ENCODE measurements around the gene LRIT1. TPM values are rescaled to one million over a fixed set of nuclear protein-coding genes. Genes with fewer than 3 reads are reported as not detected.

LRIT1 gene
- total and polyA plus RNA-seq, 3 donors from 2014 or later, result 4.0 to 12.8 (median 6.6) TPM

GRCh38 chr10:84202349-84202748 is 39.0 kb downstream of the LRIT1 start:
- H3K4me1 ChIP-seq, result no peaks in the 10 kb centered on the region
- intact Hi-C loops (cut with DNase I; ENCODE audit: low total_unique reads), result no loop called here
- H3K27me3 ChIP-seq, result no peaks in the 10 kb centered on the region
- no peak overlapping the region for H3K27ac ChIP-seq
- WGBS, 2 donors, result 91% methylated on average over 5 of the region's 5 CpGs
- no peaks in the 10 kb centered on the region for H3K9me3 ChIP-seq
- no peaks in the 10 kb centered on the region for H3K36me3 ChIP-seq (ENCODE audit: low read depth, missing control alignments)
- no peak for DNase-seq
- no peak overlapping the region for H3K4me3 ChIP-seq
- TF ChIP-seq, protein P1, sequence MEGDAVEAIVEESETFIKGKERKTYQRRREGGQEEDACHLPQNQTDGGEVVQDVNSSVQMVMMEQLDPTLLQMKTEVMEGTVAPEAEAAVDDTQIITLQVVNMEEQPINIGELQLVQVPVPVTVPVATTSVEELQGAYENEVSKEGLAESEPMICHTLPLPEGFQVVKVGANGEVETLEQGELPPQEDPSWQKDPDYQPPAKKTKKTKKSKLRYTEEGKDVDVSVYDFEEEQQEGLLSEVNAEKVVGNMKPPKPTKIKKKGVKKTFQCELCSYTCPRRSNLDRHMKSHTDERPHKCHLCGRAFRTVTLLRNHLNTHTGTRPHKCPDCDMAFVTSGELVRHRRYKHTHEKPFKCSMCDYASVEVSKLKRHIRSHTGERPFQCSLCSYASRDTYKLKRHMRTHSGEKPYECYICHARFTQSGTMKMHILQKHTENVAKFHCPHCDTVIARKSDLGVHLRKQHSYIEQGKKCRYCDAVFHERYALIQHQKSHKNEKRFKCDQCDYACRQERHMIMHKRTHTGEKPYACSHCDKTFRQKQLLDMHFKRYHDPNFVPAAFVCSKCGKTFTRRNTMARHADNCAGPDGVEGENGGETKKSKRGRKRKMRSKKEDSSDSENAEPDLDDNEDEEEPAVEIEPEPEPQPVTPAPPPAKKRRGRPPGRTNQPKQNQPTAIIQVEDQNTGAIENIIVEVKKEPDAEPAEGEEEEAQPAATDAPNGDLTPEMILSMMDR (IDR thresholded peaks at IDR 0.05), result no peak

DNA sequence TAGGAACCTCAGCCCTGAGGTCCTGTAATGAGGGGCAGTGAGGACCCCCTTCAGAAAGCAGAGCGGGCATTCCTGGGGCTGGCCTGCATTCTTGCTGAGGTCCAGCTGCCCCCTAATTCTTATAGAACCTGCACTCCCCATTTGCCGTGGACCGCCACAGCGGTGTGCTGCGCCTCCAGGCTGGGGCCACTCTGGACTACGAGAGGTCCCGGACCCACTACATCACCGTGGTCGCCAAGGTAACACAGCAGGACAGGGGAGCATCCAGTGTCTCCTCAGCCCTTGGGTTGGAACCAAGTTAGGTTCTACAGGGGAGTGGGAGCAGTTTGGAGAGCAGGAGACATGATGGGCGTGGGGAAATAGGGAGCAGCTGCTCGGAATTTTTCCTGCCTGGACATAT is 39.7 kb downstream of the LRIT1 start:
- H3K4me1 ChIP-seq, result no peaks in the 10 kb centered on the region
- 90 to 96% methylated on average over 4 to 11 of the region's 11 CpGs for WGBS, 2 donors
- TF ChIP-seq, protein P1 (IDR thresholded peaks at IDR 0.05), result no peak
- TF ChIP-seq POLR2A (IDR thresholded peaks at IDR 0.05), result no peak

GRCh38 chr10:84201244-84201606 is 40.1 kb downstream of the LRIT1 start:
- H3K4me3 ChIP-seq, result no peak overlapping the region
- no peaks in the 10 kb centered on the region for H3K36me3 ChIP-seq (ENCODE audit: low read depth, missing control alignments)
- intact Hi-C loops (cut with DNase I; ENCODE audit: low total_unique reads), result no loop called here
- TF ChIP-seq, protein P1 (IDR thresholded peaks at IDR 0.05), result no peak
- no peak for TF ChIP-seq POLR2A (IDR thresholded peaks at IDR 0.05)
- H3K9me3 ChIP-seq, result no peaks in the 10 kb centered on the region
- no peak for DNase-seq
- H3K27me3 ChIP-seq, result no peaks in the 10 kb centered on the region
- WGBS, 2 donors, result 57% methylated on average over 6 of the region's 6 CpGs
- no peaks in the 10 kb centered on the region for H3K4me1 ChIP-seq
- H3K27ac ChIP-seq, result no peak overlapping the region

More for the DNA sequence above, 39.7 kb downstream of the LRIT1 start:
- intact Hi-C loops (cut with DNase I; ENCODE audit: low total_unique reads), result no loop called here
- Histone ChIP-seq H3K27ac (no peak overlapping the region), H3K36me3 (ENCODE audit: low read depth, missing control alignments) (no peaks in the 10 kb centered on the region), H3K9me3 (no peaks in the 10 kb centered on the region), H3K4me3 (no peak overlapping the region), H3K27me3 (no peaks in the 10 kb centered on the region)
- no peak for DNase-seq

- Histone ChIP-seq H3K4me3 (no peak overlapping the region), H3K27ac (no peak overlapping the region), H3K9me3 (no peaks in the 10 kb centered on the region), H3K4me1 (no peaks in the 10 kb centered on the region), H3K27me3 (no peaks in the 10 kb centered on the region), H3K36me3 (ENCODE audit: low read depth, missing control alignments) (no peaks in the 10 kb centered on the region)
- no peak for TF ChIP-seq POLR2A (IDR thresholded peaks at IDR 0.05)
- no peak for DNase-seq
- 60 to 73% methylated on average over 7 to 10 of the region's 11 CpGs for whole genome bisulfite sequencing, 2 donors
- intact Hi-C loops (cut with DNase I; ENCODE audit: low total_unique reads), result no loop called here
Measured at GRCh38 chr10:84200537-84201243, 40.7 kb downstream of the LRIT1 start.

DNA sequence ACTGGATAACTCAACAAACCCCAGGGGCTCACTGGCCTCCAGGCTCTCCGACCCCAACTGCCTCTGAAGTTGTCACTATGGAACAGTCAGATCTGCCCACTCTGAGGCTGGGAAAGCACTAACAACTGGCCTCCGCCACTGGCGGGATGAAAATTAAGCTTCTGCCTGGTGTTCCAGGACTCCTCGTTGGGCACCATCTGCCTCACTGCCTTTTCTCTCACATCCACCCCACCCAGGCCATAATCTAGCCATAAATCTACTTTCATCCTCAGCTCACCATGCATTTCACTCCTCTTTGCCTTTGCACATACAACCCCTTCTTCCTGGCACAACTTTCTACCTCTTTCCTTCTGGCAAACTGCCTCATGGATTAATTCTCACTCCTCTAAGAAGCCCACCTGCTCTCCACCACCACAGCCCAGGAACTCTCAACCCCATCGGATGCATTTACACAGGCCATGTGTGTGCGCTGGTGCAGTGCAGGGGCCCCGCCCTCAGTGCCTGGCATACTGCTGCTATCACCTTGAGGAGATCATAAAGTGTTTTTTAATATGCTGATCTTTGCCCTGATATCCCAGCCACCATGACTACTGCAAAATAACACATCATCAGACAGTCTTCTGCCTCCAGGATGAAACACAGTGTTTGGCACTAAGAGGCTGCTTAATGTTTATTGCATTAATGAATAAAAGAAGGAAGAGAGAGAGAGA is 43.0 kb downstream of the LRIT1 start:
- Histone ChIP-seq H3K9me3 (no peaks in the 10 kb centered on the region), H3K27ac (no peak overlapping the region), H3K4me1 (peaks cover 8% of the 10 kb centered on the region), H3K36me3 (ENCODE audit: low read depth, missing control alignments) (no peaks in the 10 kb centered on the region), H3K4me3 (no peak overlapping the region), H3K27me3 (no peaks in the 10 kb centered on the region)
- WGBS, 2 donors, result 85 to 88% methylated on average over 6 to 7 of the region's 7 CpGs
- no peak for DNase-seq
- TF ChIP-seq, protein P1 (IDR thresholded peaks at IDR 0.05), result no peak
- TF ChIP-seq POLR2A (IDR thresholded peaks at IDR 0.05), result no peak
- intact Hi-C loops (cut with DNase I; ENCODE audit: low total_unique reads), result no loop called here
